NCI-H1105 treated with DMSO at 0.1 percent for 48 hours (cell line): Measurements from ENCODE around the gene CAMKMT.
A peak's percentile ranks its signal among the peaks of the same experiment; 100 is the strongest.

ENCODE experiments used
- DNase-seq: peaks from one replicate; lab custom pipeline; 2025; lab: John Stamatoyannopoulos, UW

CAMKMT gene

DNA sequence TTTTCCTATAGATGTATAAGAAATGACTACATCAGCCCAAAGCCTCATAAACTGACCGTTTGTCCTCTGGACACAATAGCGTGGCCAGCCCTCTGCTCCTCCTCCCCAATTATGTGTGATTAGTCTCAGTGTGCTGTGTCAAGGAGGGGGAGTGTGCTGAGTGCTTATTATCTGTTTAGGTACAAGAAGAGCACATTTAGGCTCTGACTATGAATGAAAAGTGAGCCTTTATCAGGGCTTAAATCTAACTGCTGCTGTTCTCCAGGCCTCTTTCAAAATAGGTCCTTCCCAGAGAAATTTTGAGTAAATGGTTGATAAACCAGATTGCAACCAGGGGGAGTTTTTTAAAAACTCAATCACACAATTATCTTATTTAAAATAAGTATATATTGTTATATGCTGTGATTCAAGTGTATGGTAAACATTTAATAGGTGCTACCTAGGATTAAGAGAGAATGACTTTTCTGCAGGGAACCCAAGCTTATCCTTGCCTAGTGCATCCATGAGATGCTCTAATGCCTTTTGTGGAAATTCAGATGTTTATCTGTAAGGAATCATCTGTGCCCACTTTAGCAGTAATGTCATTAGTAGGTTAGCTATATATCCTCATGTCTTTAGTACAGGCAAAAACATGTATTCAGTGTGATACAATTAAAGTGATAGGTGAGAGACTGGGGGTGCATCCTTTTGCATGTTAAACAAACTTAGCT is 411.1 kb downstream of the CAMKMT start:
- peak; percentile 72 for DNase-seq

DNA sequence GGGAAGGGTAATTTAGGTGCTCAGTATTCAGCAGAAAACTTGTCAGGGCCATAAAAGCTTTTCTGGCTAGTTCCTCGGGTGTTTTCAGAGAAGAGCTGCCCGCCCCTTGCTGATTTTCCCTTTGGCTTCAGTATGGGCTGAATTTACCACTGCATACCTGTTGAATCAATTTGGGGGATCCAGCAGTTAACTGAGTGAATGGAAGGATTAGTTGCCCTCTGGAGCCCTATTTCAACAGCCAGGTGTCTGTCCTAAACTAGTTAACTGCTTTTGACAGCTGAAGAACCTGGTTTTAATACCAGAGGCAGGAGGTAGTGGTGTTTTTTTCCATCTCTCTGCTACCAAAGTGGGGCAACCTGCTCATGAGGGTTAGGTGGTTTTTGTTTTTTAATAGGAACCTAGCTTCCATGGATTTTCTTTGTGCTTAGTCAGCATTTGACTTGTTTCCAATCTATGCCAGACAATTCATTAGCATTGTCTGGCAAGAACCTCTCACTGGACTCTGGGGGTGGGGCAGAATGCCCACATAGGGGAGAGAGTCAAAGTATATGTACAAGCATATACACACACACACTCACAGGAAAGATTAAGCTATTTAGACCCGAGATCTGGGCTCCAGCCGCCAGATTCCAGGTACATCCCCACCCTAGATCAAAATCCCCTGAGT is 413.2 kb downstream of the CAMKMT start:
- DNase-seq, result peak; percentile 71

DNA sequence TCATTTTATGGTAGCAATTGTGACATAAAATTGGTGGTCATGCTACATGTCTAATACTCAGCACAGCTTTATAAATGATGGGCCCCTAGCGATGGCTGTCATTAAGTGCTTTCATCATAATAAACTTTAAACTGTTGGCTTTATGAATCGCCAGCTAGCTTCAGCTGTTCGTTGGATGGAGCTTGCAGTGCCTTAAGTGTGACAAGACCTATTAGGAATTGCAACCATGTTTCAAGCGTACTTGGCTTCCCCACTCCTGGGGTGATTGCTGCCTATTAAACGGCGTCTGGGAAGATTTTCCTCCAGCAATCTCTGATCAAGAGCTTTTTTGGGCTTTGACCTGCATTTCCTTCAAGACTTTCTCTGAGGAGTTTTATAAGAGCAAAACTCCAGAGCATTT is 415.3 kb downstream of the CAMKMT start:
- DNase-seq, result peak; percentile 26

DNA sequence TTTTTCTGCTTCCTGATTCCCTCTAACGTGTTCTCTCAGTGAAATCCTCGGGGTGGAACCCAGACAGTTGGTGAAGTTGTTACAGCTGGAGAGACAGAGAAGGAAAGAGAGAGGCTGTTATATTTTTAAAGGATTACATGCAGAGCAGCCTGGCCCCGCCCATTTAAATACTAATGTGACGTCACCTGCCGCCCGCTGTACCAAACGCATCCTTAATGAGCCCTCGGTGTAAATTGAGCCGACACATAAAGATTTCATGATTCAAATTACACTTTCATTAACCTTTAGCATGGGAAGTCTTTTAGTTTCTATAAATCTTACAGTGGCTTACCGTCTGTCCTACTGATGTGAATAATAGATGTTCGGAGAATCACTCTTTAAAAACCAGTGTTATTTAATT is 415.8 kb downstream of the CAMKMT start:
- peak; percentile 44 for DNase-seq

DNA sequence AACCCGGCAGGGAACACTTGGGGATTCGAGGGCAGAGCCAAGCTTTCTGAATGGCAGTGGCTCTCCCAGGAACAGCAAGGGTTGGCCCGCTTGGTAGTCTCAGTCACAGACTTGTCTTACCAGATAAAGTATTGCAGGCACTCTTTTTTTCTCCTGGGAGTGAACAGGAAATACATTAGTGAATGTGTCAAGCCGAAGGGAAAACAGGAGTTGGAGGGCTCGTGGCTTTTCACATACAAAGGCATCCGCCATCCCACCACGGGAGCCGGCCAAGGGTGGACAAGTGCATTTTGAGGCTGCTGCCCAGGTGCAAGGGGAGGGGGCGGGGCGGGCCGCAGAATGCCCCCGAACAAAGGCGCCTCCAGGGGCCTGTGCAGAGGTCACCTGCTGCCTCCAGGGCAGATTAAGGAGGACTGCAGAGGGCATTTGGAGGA is 416.5 kb downstream of the CAMKMT start:
- no peak for DNase-seq

DNA sequence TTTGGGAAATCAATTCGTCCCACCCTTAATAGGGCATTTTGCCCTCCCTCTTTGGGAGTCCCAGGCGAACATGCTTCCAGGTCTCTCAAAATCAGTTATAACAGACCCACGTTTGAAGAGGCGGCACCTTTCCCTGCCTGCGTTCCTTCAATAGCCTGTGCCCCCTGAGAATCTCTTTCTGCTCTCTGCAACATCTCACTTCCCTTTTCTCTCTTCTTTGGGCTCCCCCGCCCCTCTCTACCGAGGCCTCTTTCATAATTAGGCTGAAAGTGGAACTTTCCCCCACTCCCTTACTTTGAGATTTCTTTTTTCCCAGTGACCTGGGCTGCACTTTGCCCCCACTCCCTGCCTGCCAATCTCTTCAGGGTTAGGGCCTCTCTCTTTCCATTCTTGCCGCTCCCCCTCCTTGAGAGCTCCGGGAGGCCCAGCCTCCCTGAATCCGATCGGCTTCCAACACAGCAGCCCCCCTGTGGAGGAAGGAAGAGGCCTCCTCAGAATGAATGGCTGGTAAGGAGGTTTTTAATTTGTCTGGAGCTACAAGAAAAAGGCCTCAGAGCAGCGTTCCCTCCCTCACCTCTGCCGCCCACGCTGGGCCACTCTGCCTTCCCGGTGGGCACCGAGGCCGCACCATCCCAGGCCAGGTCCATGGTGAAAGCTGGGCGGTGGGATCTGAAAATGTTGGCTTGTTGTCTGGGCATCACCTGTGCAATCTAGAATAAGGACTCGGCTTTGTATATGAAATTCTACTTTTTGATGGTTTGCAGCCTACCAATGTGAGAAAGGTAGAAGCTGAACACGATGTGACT is 417.1 kb downstream of the CAMKMT start:
- no peak for DNase-seq

DNA sequence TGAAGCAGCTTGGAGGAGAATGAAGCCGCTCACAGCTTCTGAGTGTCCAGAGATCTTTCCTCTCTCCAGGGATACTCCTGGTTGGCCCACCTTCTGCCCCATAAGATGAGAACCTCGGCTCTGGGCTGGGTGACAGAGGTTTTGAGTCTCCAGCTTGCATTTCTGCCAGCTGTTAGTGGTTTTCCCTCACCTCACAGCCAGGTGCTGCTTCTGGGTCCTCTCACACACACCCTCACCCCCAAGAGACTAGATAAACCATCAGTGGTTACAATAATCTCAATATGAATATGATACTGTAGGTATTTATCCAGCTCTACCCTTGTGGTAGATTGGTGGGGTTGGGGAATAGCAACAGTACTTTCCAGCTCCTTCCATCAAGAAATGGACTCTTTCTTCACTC is 418.0 kb downstream of the CAMKMT start:
- DNase-seq, result no peak

DNA sequence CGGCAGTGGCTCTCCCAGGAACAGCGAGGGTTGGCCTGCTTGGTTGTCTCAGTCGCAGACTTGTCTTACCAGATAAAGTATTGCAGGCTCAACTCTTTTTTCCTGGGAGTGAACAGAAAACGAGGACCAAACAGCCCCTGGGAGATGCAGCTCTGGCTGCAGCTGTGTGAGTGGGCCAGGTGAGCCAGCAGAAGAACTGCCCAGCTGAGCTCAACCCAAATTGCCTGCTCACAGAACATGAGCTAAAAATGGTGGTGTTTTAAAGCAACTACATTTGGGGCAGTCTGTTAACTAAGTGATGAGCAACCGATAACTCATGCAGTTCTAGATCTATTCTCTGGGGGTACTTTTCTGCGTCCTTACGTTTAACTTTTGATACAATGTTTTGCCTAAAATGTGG is 418.7 kb downstream of the CAMKMT start:
- no peak for DNase-seq

DNA sequence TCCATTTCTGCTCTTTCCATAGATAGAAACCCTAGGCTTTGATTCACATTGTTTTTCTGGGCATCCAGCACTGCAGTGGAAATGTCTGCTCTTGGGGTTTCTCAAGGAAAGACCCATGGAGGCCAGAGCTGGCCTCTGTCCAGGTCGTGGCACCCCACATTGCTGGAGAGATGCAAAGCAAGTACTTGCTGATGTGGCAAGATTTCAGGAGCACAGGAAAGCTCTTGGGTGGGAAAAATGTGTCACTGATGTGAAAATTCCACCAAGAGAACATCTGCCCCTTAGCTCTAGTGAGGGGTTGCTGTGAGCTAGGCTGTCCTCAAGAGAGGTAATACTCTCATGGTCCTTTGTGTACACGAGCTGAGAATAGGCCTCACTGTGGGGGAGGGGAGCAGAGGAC is 423.7 kb downstream of the CAMKMT start:
- no peak for DNase-seq

DNA sequence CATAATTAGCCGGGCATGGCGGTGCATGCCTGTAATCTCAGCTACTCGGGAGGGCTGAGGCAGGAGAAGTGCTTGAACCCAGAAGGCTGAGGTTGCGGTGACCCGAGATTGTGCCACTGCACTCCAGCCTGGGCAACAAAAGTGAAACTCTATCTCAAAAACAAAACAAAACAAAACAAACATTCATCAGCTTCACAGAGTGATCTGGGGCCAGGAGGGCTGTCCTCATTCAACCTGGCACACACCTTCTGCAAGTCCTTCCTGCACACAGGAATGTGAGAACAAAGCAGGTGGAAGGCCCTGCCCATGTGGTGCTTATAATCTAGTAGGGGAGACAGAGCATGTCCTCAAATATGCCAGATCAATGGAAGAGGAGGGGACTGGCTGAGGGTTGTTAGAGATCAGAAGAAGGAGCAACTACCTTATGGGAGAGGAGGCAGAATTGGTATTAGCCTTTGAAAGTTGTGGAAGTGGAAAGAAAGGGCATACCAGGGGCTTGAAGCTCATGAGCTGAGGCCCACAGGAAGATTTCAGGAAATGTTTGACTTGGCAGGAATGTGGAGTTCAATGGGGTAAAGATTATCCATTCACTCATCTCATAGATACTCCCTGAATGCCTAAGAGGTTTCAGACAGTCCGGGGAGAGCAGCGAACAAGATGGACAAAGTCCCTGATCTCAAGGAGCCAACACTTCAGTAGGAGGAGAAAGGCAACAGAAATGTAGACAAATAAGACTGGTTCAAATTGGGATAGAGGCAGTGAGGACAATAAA is 424.5 kb downstream of the CAMKMT start:
- DNase-seq, result no peak

DNA sequence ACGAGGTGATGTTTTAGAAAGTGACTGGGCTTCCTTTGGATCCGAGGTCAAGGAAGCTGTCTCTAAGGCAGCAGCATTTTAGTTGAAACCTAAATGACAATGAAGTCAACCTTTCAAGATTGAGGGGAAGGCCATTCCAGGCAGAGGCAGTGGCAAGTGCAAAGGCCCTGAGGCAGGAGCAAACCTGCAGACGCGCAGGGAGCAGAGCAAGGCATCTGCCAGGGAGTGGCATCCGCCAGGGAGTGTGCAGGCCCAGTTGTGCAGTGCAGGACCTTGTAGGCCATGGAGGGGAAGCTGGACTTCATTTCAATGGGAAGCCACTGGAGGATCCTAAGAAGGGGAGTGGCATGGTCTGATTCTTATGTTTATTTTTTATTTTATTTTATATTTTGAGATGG is 425.1 kb downstream of the CAMKMT start:
- no peak for DNase-seq

DNA sequence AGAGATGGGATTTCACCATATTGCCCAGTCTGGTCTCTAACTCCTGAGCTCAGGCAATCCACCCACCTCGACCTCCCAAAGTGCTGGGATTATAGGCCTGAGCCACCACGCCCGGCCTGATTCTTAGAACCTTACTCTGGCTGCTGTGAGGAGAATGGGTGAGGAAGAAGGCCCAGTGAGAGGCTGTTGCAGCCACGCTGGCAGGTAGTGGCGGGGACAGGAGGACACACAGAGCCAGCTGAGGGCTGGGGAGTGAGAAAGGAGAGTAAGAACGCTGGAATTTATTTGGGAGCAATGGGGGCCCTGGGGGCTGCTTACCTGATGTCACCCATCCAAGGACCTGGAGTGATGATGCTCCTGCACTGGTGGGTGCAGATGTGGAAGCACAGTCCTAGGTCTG is 425.9 kb downstream of the CAMKMT start:
- DNase-seq, result no peak

DNA sequence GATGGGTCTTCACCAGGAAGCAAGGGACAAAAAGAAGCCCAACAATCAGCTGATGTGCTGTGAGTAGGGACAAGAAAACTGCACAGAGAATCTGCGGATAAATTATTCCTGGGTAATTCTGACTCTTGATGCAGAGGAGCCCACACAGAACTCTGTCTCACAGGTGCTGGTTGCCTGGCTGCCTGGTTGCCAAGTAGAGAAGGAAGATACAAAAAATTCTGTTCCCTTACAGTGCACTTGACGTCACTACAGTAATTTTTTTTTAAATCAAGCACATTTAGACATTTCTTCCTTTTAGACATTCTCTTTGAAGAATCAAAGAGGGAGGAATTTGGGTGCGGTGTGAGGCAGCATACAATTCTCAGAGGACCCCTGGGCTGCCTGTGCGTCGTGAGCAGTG is 427.7 kb downstream of the CAMKMT start:
- DNase-seq, result no peak

DNA sequence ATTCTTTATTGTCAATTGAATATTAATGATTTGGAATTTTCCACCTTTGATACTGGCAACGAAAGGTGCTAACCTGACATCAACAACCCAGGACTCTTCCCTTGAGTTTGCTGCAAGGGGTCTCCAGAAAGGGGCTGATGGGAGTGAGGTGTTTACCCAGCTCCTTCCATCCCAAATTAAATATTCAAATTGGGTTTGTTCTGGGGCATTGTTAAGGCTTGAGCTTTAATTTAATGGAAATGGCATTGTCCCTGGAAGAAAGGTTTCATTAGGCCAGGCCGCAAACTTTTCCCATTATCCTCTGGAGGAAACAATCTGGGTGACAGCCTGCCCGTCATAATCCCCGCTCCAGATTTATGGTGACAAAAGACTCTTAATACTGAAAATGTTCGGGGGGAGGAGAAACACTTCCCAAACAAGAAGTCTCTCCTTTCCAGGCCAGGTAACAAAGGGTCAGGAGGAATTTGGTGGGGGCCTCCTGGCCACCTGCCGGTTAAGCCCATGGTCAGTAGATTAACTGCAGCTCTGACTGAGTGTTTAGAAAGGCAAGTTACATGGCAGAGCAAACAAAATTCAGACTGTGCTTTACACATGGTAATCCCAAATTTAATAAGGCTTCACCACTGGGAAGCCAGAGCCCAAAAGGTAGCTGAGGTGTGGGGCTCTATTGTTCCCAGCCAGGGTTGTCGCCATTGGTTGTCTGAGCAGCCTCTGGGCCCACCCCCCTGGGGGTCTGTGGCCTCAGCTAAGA is 428.4 kb downstream of the CAMKMT start:
- DNase-seq, result no peak

DNA sequence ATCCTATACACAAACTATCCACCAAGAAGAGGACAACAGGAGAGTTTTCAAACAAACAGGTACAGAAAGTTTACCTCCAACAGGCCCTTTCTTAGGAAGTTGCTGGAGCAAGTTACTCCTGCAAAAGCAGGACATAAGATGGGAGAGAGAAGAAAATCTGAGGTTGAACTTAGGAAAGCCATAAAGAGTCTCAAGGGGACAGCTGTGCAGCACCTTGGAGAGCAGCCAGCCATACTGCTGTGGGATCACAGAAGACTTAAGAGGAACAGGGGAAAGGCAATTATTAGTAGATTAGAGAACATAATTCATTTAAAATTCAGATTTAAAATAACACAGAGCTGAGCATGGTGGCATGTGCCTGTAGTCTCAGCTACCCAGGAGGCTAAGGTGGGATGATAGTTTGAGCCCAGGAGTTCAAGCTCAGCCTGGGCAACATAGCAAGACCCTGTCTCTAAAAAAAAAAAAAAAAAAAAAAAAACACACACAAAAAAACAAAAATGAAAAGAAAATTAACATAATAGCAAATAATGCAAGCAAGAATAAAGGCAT is 431.6 kb downstream of the CAMKMT start:
- DNase-seq, result peak; percentile 22

DNA sequence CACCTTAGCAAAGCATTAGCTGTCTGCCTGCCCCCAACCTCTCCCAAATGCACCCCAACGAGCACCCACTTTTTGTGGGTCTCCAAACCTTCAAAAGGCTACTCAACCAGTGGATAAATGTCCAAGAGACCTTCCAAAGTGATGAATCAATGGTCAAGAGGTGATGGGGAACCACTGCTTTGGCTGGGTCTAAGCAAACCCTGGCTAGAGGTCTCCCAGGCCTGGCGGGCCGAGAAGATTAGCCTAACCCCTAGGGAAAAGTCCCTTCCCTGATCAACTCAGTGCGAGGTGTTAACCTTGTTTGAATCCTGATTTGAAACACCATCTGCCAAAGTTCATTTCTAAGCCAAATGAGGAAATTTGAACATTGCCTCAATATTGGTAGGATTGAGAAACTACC is 435.0 kb downstream of the CAMKMT start:
- DNase-seq, result no peak

DNA sequence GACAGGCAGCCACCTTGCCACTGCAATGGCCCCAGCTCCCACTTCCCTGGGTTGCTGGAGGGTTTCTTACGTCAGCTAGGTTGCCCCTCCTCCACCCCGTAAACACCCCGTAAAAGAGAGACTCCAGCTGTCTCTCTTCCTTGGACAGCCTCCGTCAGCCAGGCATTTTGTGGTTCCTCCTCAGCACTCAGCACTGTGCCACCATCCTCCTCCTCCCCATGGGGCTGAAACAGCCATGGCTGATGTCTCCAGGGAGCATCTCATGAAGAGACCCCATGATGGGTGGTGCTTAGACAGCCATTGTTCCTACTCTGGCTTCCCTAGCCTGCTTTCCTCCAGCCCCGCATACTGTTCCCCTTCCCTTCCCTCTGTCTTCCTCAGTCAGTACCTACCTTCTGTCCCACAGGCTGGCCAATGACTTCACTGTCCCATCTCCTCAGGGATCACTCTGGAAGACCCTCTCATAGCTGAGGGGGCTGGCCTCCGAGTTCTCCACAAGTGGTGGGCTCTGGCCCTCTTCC is 436.5 kb downstream of the CAMKMT start:
- DNase-seq, result no peak

DNA sequence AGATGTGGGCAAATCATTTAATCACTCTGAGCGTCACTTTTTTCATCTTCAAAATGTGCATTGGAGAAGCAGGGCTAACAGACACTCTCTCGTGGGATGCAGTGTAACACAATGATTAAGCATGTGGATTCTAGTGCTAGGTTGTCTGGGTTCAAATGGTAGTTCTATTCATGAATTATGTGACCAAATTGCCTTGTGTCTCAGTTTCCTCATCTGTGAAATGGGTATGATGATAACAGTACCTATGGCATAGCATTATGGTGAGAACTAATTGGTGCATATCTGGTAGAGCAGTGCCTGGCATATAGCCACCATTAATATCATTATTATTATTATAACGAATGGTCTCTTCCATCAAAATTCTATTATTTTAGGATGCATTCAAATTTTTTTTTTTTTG is 437.4 kb downstream of the CAMKMT start:
- DNase-seq, result no peak

DNA sequence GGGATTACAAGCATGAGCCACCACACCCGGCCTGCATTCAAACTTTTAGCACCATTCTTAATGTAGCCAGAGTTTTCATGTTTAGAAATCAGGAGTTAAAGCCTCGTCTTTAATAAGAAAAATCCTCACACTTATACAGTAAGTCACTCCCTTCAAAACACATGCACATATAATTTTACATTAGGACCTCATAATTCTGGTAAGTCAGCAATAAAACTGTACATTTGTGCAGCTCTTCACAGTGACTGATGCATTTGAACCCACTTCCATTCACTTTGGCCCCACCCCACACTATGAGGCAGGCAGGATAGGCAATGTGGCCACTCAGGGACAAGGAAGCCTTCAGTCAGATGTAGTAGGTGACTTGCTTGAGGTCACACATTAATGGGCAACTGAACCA is 438.0 kb downstream of the CAMKMT start:
- no peak for DNase-seq

DNA sequence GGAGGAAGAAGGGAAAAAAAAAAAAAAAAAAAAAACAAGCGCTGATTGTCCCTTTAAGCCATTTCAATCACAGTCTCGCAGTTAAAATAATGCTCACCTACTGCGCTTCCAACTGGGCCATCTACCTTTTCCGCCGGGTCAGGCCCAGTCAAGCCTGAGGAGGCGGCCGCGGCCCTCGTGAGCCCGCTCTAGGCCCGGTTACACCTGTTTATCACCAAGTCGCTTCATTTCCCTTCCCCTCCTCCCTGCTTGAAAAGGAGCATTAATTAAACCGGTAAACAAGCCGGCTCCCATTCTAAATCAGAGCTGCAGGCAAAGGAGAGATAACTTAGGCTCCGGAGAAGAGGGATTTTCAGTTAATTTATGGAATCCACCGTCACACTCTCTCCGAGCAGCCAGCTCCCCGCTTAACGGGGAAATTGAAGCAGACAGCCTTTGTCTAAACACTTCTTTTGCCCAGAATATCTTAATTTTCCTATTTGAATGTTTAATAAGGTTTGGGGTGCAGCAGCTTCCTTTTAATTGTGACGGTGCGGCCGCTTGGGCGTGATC is 439.6 kb downstream of the CAMKMT start:
- no peak for DNase-seq
